WTC11 (cell line): Measurements from ENCODE around the gene PRELID1. TPM values are rescaled to one million over a fixed set of nuclear protein-coding genes. Genes with fewer than 3 reads are reported as not detected.

Experiments
- ATAC-seq: fragments of 200-7000 bp; cut with Tn5 transposase; 2 replicates; pipeline ENCODE4 v1.10.0; 2021; ENCODE audit warnings: mild to moderate bottlenecking, moderate library complexity
- CTCF ChIA-PET: fragments of 300-600 bp; sonication (Branson Sonifier 250); formaldehyde crosslinking; loops from one replicate; lab custom pipeline; 2021; ENCODE audit warnings: antibody characterized with exemption; lab: Charles Lee
- POLR2A ChIA-PET: fragments of 350-600 bp; sonication (Branson Sonifier 250); formaldehyde crosslinking; loops from one replicate; lab custom pipeline; 2021; ENCODE audit warnings: antibody characterized with exemption; lab: Charles Lee
- DNase-seq: peaks from one replicate; pipeline ENCODE4 v3.0.0; 2021; ENCODE audit warnings: low spot score
- H3K27ac Mint-ChIP-seq: 2 replicates; pipeline ENCODE4 v1.8.0; 2021; ENCODE audit warnings: mixed read lengths
- H3K27me3 Mint-ChIP-seq: 2 replicates; pipeline ENCODE4 v1.8.0; 2021; ENCODE audit warnings: low read depth, mild to moderate bottlenecking, moderate library complexity, mixed read lengths
- H3K36me3 Mint-ChIP-seq: 2 replicates; pipeline ENCODE4 v1.8.0; 2021; ENCODE audit warnings: mixed read lengths
- H3K4me1 Mint-ChIP-seq: 2 replicates; pipeline ENCODE4 v1.8.0; 2022; ENCODE audit warnings: mixed read lengths
- H3K4me3 Mint-ChIP-seq: 2 replicates; pipeline ENCODE4 v1.8.0; 2021; ENCODE audit warnings: mild to moderate bottlenecking, moderate library complexity, mixed read lengths
- H3K9me3 Mint-ChIP-seq: 2 replicates; pipeline ENCODE4 v1.8.0; 2021; ENCODE audit warnings: mixed read lengths
- CREM ChIP-seq: sonication (generic); formaldehyde crosslinking; IDR thresholded peaks from 2 replicates; pipeline ENCODE4 v1.8.1; 2022; ENCODE audit warnings: mild to moderate bottlenecking, missing genetic modification reagents, moderate library complexity
- ESRRA ChIP-seq: sonication (generic); formaldehyde crosslinking; IDR thresholded peaks from 2 replicates; pipeline ENCODE4 v1.8.1; 2022; ENCODE audit warnings: mild to moderate bottlenecking, missing genetic modification reagents, borderline replicate concordance
- GTF2I ChIP-seq: fragments of 250-450 bp; sonication (Bioruptor Pico); conservative IDR thresholded peaks from 2 replicates; pipeline ENCODE4 v1.4.0; 2021; ENCODE audit warnings: mild to moderate bottlenecking
- HMGA2 ChIP-seq: fragments of 250-450 bp; sonication (Bioruptor Pico); IDR thresholded peaks from 2 replicates; pipeline ENCODE4 v1.4.0; 2021; ENCODE audit warnings: mild to moderate bottlenecking, moderate library complexity
- JAZF1 ChIP-seq: fragments of 250-450 bp; sonication (Bioruptor Pico); IDR thresholded peaks from 2 replicates; pipeline ENCODE4 v1.9.0; 2021; ENCODE audit warnings: moderate library complexity, mild to moderate bottlenecking, inconsistent platforms
- KAT7 ChIP-seq: sonication (generic); formaldehyde crosslinking; IDR thresholded peaks from 2 replicates; pipeline ENCODE4 v1.8.1; 2023; ENCODE audit warnings: missing genetic modification reagents, mild to moderate bottlenecking, borderline replicate concordance
- MYBL2 ChIP-seq: sonication (generic); formaldehyde crosslinking; IDR thresholded peaks from 2 replicates; pipeline ENCODE4 v1.8.1; 2023; ENCODE audit warnings: mild to moderate bottlenecking, moderate library complexity, missing genetic modification reagents
- NFE2L1 ChIP-seq: sonication (generic); formaldehyde crosslinking; IDR thresholded peaks from 2 replicates; pipeline ENCODE4 v1.8.1; 2023; ENCODE audit warnings: missing genetic modification reagents
- NR1H2 ChIP-seq: sonication (generic); formaldehyde crosslinking; IDR thresholded peaks from 2 replicates; pipeline ENCODE4 v1.9.0; 2021; ENCODE audit warnings: mild to moderate bottlenecking, moderate library complexity, missing genetic modification reagents
- NR2C2 ChIP-seq: sonication (generic); formaldehyde crosslinking; IDR thresholded peaks from 2 replicates; pipeline ENCODE4 v1.8.0; 2022; ENCODE audit warnings: mild to moderate bottlenecking, missing genetic modification reagents
- OVOL2 ChIP-seq: fragments of 250-450 bp; sonication (Bioruptor Pico); IDR thresholded peaks from 2 replicates; pipeline ENCODE4 v1.9.0; 2021; ENCODE audit warnings: mild to moderate bottlenecking, borderline replicate concordance
- SMAD3 ChIP-seq: sonication (generic); formaldehyde crosslinking; IDR thresholded peaks from 2 replicates; pipeline ENCODE4 v1.8.0; 2022; ENCODE audit warnings: missing genetic modification reagents, mild to moderate bottlenecking, borderline replicate concordance
- SOX15 ChIP-seq: fragments of 250-450 bp; sonication (Bioruptor Pico); IDR thresholded peaks from 2 replicates; pipeline ENCODE4 v1.9.0; 2021; ENCODE audit warnings: mild to moderate bottlenecking
- TEAD1 ChIP-seq: sonication (generic); formaldehyde crosslinking; IDR thresholded peaks from 2 replicates; pipeline ENCODE4 v1.8.0; 2022; ENCODE audit warnings: mild to moderate bottlenecking, missing genetic modification reagents
- TEAD4 ChIP-seq: sonication (generic); formaldehyde crosslinking; IDR thresholded peaks from 2 replicates; pipeline ENCODE4 v1.8.0; 2022; ENCODE audit warnings: mild to moderate bottlenecking, missing genetic modification reagents
- TP53 ChIP-seq: sonication (generic); formaldehyde crosslinking; IDR thresholded peaks from 2 replicates; pipeline ENCODE4 v1.8.1; 2023; ENCODE audit warnings: mild to moderate bottlenecking, missing genetic modification reagents
- ZNF232 ChIP-seq: sonication (generic); formaldehyde crosslinking; IDR thresholded peaks from 2 replicates; pipeline ENCODE4 v1.8.0; 2022; ENCODE audit warnings: mild to moderate bottlenecking, missing genetic modification reagents
- ZNF416 ChIP-seq: fragments of 250-450 bp; sonication (Bioruptor Pico); IDR thresholded peaks from 2 replicates; pipeline ENCODE4 v1.9.0; 2021; ENCODE audit warnings: mild to moderate bottlenecking, inconsistent platforms
- total RNA-seq: library from RNA; stranded (reverse); gene quantifications from 3 replicates; pipeline ENCODE4 v1.2.3, GENCODE V29; 2021
- TF ChIP-seq, protein P1 (sequence below): sonication (generic); formaldehyde crosslinking; IDR thresholded peaks from 2 replicates; pipeline ENCODE4 v1.8.1; 2023; ENCODE audit warnings: mild to moderate bottlenecking, missing genetic modification reagents
- TF ChIP-seq, protein P2 (sequence below): fragments of 250-450 bp; sonication (Bioruptor Pico); IDR thresholded peaks from 2 replicates; pipeline ENCODE4 v2.1.2; 2022; ENCODE audit warnings: mild to moderate bottlenecking, moderate library complexity
- TF ChIP-seq, protein P3 (sequence below): fragments of 250-450 bp; sonication (Bioruptor Pico); IDR thresholded peaks from 2 replicates; pipeline ENCODE4 v1.9.0; 2021; ENCODE audit warnings: mild to moderate bottlenecking
- TF ChIP-seq, protein P4 (sequence below): sonication (generic); formaldehyde crosslinking; IDR thresholded peaks from 2 replicates; pipeline ENCODE4 v1.8.0; 2022; ENCODE audit warnings: mild to moderate bottlenecking, missing genetic modification reagents
- TF ChIP-seq, protein P5 (sequence below): sonication (generic); formaldehyde crosslinking; IDR thresholded peaks from 2 replicates; pipeline ENCODE4 v1.8.0; 2023; ENCODE audit warnings: missing genetic modification reagents
- TF ChIP-seq, protein P6 (sequence below): fragments of 200-600 bp; IDR thresholded peaks from 2 replicates; pipeline ENCODE4 v1.8.0; 2022; ENCODE audit warnings: antibody characterized with exemption

Gene PRELID1
- total RNA-seq, 1 experiment from 2014 or later, result 273 TPM

DNA sequence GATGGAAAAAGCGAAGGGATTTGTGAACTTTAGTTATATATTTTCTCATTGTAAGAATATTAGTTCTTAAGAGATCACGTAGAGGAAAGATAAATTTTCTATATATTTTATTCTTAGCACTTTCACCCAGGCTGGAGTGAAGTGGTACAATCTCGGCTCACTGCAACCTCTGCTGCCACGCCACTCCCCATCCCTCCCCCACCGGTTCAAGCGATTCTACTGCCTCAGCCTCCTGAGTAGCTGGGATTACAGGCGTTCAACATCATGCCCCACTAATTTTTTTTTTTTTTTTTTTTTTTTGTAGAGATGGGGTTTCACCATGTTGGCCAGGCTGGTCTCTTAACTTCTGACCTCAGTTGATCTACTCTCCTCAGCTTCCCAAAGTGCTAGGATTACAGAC is 42.6 kb upstream of the PRELID1 start:
- H3K27me3 Mint-ChIP-seq, result no peaks in the 10 kb centered on the region
- no peak for DNase-seq
- H3K36me3 Mint-ChIP-seq, result peaks cover 87% of the 10 kb centered on the region
- H3K4me1 Mint-ChIP-seq, result no peaks in the 10 kb centered on the region
- ChIA-PET POLR2A (no interaction called here), CTCF (interaction anchor here (0.7 kb wide), 1 partner anchor 68 kb away, joined by 4 read pairs; no protein-coding TSS in a partner anchor)
- H3K27ac Mint-ChIP-seq, result no peak overlapping the region
- ATAC-seq, result no peak
- no peaks in the 10 kb centered on the region for H3K9me3 Mint-ChIP-seq
- no peak overlapping the region for H3K4me3 Mint-ChIP-seq
- TF ChIP-seq KAT7 (CRISPR knock-in tag), result no peak
- TF ChIP-seq NFE2L1 (CRISPR knock-in tag), result no peak
- no peak for TF ChIP-seq SOX15 (CRISPR knock-in tag)
- no peak for TF ChIP-seq ESRRA (CRISPR knock-in tag)
- TF ChIP-seq HMGA2 (CRISPR knock-in tag), result no peak
- no peak for TF ChIP-seq MYBL2 (CRISPR knock-in tag)
- no peak for TF ChIP-seq TEAD1 (CRISPR knock-in tag)
- TF ChIP-seq, protein P1, sequence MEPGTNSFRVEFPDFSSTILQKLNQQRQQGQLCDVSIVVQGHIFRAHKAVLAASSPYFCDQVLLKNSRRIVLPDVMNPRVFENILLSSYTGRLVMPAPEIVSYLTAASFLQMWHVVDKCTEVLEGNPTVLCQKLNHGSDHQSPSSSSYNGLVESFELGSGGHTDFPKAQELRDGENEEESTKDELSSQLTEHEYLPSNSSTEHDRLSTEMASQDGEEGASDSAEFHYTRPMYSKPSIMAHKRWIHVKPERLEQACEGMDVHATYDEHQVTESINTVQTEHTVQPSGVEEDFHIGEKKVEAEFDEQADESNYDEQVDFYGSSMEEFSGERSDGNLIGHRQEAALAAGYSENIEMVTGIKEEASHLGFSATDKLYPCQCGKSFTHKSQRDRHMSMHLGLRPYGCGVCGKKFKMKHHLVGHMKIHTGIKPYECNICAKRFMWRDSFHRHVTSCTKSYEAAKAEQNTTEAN (CRISPR knock-in tag), result no peak
- TF ChIP-seq, protein P2, sequence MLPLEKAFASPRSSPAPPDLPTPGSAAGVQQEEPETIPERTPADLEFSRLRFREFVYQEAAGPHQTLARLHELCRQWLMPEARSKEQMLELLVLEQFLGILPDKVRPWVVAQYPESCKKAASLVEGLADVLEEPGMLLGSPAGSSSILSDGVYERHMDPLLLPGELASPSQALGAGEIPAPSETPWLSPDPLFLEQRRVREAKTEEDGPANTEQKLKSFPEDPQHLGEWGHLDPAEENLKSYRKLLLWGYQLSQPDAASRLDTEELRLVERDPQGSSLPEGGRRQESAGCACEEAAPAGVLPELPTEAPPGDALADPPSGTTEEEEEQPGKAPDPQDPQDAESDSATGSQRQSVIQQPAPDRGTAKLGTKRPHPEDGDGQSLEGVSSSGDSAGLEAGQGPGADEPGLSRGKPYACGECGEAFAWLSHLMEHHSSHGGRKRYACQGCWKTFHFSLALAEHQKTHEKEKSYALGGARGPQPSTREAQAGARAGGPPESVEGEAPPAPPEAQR (CRISPR knock-in tag), result no peak
- TF ChIP-seq NR2C2, result no peak
- no peak for TF ChIP-seq OVOL2
- TF ChIP-seq, protein P3, sequence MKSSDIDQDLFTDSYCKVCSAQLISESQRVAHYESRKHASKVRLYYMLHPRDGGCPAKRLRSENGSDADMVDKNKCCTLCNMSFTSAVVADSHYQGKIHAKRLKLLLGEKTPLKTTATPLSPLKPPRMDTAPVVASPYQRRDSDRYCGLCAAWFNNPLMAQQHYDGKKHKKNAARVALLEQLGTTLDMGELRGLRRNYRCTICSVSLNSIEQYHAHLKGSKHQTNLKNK (CRISPR knock-in tag), result no peak

DNA sequence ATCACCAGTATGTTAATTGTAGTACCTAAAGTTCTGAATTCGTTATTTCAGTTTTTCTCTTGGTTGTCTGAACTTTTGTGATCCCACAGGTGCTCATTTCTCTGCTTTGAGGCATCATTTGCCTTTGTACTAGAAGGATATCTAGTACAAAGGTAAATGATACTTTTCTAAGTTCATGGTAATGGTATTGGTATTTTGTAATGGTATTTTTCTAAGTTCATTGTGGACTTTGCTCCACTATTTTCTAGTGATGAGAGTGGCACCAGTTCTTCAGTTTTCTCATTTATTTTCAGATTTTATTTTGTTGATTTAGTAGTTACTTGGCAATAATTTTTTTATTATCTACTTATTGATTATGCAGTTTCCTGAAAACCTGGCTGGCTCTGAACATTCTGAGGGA is 42.1 kb upstream of the PRELID1 start:
- CTCF ChIA-PET, result interaction anchor here (0.7 kb wide), 1 partner anchor 67 kb away, joined by 4 read pairs; no protein-coding TSS in a partner anchor
- no peak overlapping the region for H3K4me3 Mint-ChIP-seq
- H3K36me3 Mint-ChIP-seq, result peaks cover 90% of the 10 kb centered on the region
- H3K27me3 Mint-ChIP-seq, result no peaks in the 10 kb centered on the region
- no peak overlapping the region; the same call in 1 of the 2 replicates for H3K27ac Mint-ChIP-seq
- H3K4me1 Mint-ChIP-seq, result no peaks in the 10 kb centered on the region
- no peaks in the 10 kb centered on the region for H3K9me3 Mint-ChIP-seq
- no peak for ATAC-seq
- TF ChIP-seq GTF2I (CRISPR knock-in tag), result no peak
- TF ChIP-seq MYBL2 (CRISPR knock-in tag), result no peak
- TF ChIP-seq NR2C2, result no peak
- no peak for TF ChIP-seq JAZF1 (CRISPR knock-in tag)
- TF ChIP-seq, protein P4, sequence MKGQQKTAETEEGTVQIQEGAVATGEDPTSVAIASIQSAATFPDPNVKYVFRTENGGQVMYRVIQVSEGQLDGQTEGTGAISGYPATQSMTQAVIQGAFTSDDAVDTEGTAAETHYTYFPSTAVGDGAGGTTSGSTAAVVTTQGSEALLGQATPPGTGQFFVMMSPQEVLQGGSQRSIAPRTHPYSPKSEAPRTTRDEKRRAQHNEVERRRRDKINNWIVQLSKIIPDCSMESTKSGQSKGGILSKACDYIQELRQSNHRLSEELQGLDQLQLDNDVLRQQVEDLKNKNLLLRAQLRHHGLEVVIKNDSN (CRISPR knock-in tag), result no peak
- no peak for TF ChIP-seq ZNF416
- TF ChIP-seq ZNF232 (CRISPR knock-in tag), result no peak
- no peak for TF ChIP-seq SMAD3 (CRISPR knock-in tag)
- no peak for TF ChIP-seq CREM (CRISPR knock-in tag)
- TF ChIP-seq, protein P5, sequence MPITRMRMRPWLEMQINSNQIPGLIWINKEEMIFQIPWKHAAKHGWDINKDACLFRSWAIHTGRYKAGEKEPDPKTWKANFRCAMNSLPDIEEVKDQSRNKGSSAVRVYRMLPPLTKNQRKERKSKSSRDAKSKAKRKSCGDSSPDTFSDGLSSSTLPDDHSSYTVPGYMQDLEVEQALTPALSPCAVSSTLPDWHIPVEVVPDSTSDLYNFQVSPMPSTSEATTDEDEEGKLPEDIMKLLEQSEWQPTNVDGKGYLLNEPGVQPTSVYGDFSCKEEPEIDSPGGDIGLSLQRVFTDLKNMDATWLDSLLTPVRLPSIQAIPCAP (CRISPR knock-in tag), result no peak
- TF ChIP-seq NR1H2 (CRISPR knock-in tag), result no peak
- no peak for TF ChIP-seq TEAD4 (CRISPR knock-in tag)
- no peak for TF ChIP-seq TP53
- TF ChIP-seq, protein P6, sequence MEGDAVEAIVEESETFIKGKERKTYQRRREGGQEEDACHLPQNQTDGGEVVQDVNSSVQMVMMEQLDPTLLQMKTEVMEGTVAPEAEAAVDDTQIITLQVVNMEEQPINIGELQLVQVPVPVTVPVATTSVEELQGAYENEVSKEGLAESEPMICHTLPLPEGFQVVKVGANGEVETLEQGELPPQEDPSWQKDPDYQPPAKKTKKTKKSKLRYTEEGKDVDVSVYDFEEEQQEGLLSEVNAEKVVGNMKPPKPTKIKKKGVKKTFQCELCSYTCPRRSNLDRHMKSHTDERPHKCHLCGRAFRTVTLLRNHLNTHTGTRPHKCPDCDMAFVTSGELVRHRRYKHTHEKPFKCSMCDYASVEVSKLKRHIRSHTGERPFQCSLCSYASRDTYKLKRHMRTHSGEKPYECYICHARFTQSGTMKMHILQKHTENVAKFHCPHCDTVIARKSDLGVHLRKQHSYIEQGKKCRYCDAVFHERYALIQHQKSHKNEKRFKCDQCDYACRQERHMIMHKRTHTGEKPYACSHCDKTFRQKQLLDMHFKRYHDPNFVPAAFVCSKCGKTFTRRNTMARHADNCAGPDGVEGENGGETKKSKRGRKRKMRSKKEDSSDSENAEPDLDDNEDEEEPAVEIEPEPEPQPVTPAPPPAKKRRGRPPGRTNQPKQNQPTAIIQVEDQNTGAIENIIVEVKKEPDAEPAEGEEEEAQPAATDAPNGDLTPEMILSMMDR, result no peak
- TF ChIP-seq SOX15 (CRISPR knock-in tag), result no peak
- no peak for DNase-seq
- POLR2A ChIA-PET, result no interaction called here
